Heart left ventricle (tissue), 16 donors: Measurements from ENCODE around the gene CLDN18. TPM values are rescaled to one million over a fixed set of nuclear protein-coding genes. Genes with fewer than 3 reads are reported as not detected.

Experiments used
- ATAC-seq, 4 donors: fragments of 200-7000 bp; cut with Tn5 transposase; one replicate each; pipeline ENCODE4 v1.9.1; 2020 to 2022; ENCODE audit warnings: moderate library complexity in 4 of 4, mild to moderate bottlenecking in 3 of 4, moderate number of reproducible peaks in 1 of 4
- DNase-seq, 5 donors: peaks; one replicate each; pipeline ENCODE4 v3.0.0-alpha.2; 2020
- H3K27ac ChIP-seq, 12 donors: fragments of 200-600 bp; sonication (generic) in 4 of 12; one replicate each; pipeline versions ENCODE4 v1.5.0 to v1.8.0; 2016 to 2022; ENCODE audit warnings: mild to moderate bottlenecking in 2 of 12
- H3K27me3 ChIP-seq, 9 donors: fragments of 200-600 bp; sonication (generic) in 2 of 9; one replicate each; pipeline versions ENCODE4 v1.5.1 to v1.8.0; 2016 to 2022; ENCODE audit warnings: mild to moderate bottlenecking in 3 of 9
- H3K36me3 ChIP-seq, 9 donors: fragments of 200-600 bp; sonication (generic) in 2 of 9; one replicate each; pipeline versions ENCODE4 v1.5.0 to v1.8.0; 2018 to 2022; ENCODE audit warnings: mild to moderate bottlenecking in 2 of 9
- H3K4me1 ChIP-seq, 12 donors: fragments of 200-600 bp; sonication (generic) in 4 of 12; one replicate each; pipeline versions ENCODE4 v1.5.0 to v1.8.0; 2016 to 2022; ENCODE audit warnings: mild to moderate bottlenecking in 3 of 12
- H3K4me3 ChIP-seq, 12 donors: fragments of 200-600 bp; sonication (generic) in 4 of 12; one replicate each; pipeline versions ENCODE4 v1.5.0 to v1.8.0; 2017 to 2022; ENCODE audit warnings: mild to moderate bottlenecking in 9 of 12, moderate library complexity in 4 of 12
- H3K9me3 ChIP-seq, 12 donors: fragments of 200-600 bp; sonication (generic) in 4 of 12; one replicate each; pipeline versions ENCODE4 v1.5.0 to v1.8.0; 2016 to 2022; ENCODE audit warnings: mild to moderate bottlenecking in 1 of 12
- POLR2A ChIP-seq, 2 donors: fragments of 450-650 bp; IDR thresholded peaks; one replicate each; pipeline ENCODE4 v1.6.1; 2017; ENCODE audit warnings: antibody characterized with exemption in 2 of 2, mild to moderate bottlenecking in 2 of 2, moderate library complexity in 2 of 2
- WGBS, 4 donors: extraction: QIAGEN DNeasy Blood & Tissue Kit in 2 of 4; methylation state at CpG; one replicate each; pipeline versions ENCODE4 v1.1.5 to v1.1.7; 2013 to 2018; 5-methylcytosine and 5-hydroxymethylcytosine counted together
- intact Hi-C, 10 donors: fragments of 100-400 bp; cut with DNase I; formaldehyde crosslinking; loops; one replicate each; pipeline versions ENCODE4 v1.11.1 to v1.14.2; 2022
- polyA plus RNA-seq, 2 donors: library from polyadenylated mRNA; stranded (reverse); fragments of 200-250 nt; gene quantifications; one replicate each; pipeline ENCODE4 v1.2.3, GENCODE V29; 2013
- total RNA-seq, 9 donors: library from RNA; depleted of rRNA in 2 of 9; stranded (reverse); fragments of >200 nt in 2 of 9; fragmentation: NEBNext Ultra II Directional in 3 of 9; extraction: Animal tissue kit (Norgen Biotek cat#: 25700) in 3 of 9; gene quantifications; one replicate each; pipeline versions ENCODE4 v1.1.0 to v1.2.4, GENCODE V29; 2016 to 2023
- TF ChIP-seq, protein P1 (sequence below), 12 donors: fragments of 200-600 bp; sonication (generic) in 4 of 12; IDR thresholded peaks; one replicate each; pipeline versions ENCODE4 v1.5.0 to v1.8.0; 2018 to 2022; ENCODE audit warnings: antibody characterized with exemption in 12 of 12, mild to moderate bottlenecking in 5 of 12
- donor health status: ischemic (EF 13 %, LVEDD 7.1; RV severe dilation, severe dysfunction).
- donor health status: healthy with polysubstance abuse.
- donor health status: DM: no; HTN: yes; CAD: no.
- donor health status: DM: no; HTN: no; CAD: no.
- donor health status: ischemic (EF 25% LVEDD 6.9; RV normal size, moderate dysfunction).
- donor health status: ischemic (EF 25% LVEDD 5.7; RV mildly dilated, moderate dysfunction).
- donor health status: healthy.
- donor health status: DM: yes; HTN: yes; CAD: no.
- donor health status: ischemic (EF 35%, LVEDD 5.7; RV mildly dilated, moderate dysfunction).
- donor health status: nonischemic (EF 11% LVEDD 7.7; RV severe dilation, severe dysfunction).
- donor health status: DM: yes; HTN: yes; CAD: no.
- donor health status: PGD.
- donor health status: ischemic (EF 29% LVEDD 5.4; RV normal size, mild dysfunction).
- donor health status: nonischemic (EF 23%, LVEDD 6.1; RV moderate dilation, normal function).

Gene CLDN18
- total and polyA plus RNA-seq, 11 donors: 0.01 TPM; not detected in 10

DNA sequence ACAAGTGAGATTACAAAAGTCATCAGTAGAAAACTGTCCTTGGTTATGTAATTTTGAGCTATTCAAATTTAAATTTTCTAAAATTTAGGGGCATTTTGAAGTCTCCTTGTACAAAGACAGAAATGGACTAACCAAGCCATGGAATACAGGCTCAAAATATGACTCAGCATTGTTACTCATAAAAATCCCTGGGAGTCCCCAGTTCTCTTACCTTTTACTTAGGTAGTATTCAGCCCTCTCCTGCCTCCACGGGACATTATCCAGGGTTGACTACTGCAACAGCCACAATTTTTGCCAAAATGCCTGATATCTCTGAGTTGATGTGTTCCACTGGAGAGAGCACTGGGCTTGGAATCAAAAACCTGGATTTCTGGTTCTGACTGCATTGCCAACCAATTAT, 25.0 kb downstream of the CLDN18 start:
- Histone ChIP-seq H3K4me1 (no peaks in the 10 kb centered on the region), H3K27me3 (no peaks in the 10 kb centered on the region), H3K9me3 (no peaks in the 10 kb centered on the region), H3K36me3 (peaks cover 0 to 4% (median 0%) of the 10 kb centered on the region in 9 donors), H3K4me3 (no peak overlapping the region), H3K27ac (no peak overlapping the region)
- intact Hi-C loops: no loop called here
- 85 to 97% (median 87%) methylated on average over 1 of the region's 1 CpG for WGBS, 4 donors
- ATAC-seq (no peak), DNase-seq (no peak)
- TF ChIP-seq POLR2A (IDR thresholded peaks at IDR 0.05): no peak
- TF ChIP-seq, protein P1, sequence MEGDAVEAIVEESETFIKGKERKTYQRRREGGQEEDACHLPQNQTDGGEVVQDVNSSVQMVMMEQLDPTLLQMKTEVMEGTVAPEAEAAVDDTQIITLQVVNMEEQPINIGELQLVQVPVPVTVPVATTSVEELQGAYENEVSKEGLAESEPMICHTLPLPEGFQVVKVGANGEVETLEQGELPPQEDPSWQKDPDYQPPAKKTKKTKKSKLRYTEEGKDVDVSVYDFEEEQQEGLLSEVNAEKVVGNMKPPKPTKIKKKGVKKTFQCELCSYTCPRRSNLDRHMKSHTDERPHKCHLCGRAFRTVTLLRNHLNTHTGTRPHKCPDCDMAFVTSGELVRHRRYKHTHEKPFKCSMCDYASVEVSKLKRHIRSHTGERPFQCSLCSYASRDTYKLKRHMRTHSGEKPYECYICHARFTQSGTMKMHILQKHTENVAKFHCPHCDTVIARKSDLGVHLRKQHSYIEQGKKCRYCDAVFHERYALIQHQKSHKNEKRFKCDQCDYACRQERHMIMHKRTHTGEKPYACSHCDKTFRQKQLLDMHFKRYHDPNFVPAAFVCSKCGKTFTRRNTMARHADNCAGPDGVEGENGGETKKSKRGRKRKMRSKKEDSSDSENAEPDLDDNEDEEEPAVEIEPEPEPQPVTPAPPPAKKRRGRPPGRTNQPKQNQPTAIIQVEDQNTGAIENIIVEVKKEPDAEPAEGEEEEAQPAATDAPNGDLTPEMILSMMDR (IDR thresholded peaks at IDR 0.05): no peak

DNA sequence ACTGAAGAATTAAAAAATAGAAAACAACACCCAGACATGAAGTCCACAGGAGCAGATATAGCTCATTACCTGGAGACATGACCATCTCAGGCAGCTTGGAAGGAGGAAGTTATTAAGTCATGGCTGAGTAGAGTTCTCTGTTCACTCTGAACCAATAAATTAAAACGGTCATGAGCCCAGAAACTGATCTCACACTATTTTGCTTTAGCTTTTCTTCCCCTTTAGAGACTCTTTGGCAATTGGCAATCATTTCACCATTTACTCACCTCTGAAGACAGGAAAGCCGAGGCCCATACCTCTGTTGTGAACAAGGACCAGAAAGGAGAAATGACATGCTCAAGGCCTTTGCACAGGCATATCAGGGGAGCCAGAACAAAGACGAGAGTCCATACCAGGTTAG, 26.6 kb downstream of the CLDN18 start:
- whole genome bisulfite sequencing, 4 donors: 78 to 94% (median 87%) methylated on average over 3 of the region's 3 CpGs
- no peak for ATAC-seq
- TF ChIP-seq, protein P1 (IDR thresholded peaks at IDR 0.05): no peak
- TF ChIP-seq POLR2A (IDR thresholded peaks at IDR 0.05): no peak
- Histone ChIP-seq H3K4me3 (no peak overlapping the region), H3K27me3 (no peaks in the 10 kb centered on the region), H3K36me3 (no peaks in the 10 kb centered on the region), H3K27ac (no peak overlapping the region), H3K4me1 (no peaks in the 10 kb centered on the region), H3K9me3 (no peaks in the 10 kb centered on the region)
- DNase-seq: no peak
- intact Hi-C loops: no loop called here

DNA sequence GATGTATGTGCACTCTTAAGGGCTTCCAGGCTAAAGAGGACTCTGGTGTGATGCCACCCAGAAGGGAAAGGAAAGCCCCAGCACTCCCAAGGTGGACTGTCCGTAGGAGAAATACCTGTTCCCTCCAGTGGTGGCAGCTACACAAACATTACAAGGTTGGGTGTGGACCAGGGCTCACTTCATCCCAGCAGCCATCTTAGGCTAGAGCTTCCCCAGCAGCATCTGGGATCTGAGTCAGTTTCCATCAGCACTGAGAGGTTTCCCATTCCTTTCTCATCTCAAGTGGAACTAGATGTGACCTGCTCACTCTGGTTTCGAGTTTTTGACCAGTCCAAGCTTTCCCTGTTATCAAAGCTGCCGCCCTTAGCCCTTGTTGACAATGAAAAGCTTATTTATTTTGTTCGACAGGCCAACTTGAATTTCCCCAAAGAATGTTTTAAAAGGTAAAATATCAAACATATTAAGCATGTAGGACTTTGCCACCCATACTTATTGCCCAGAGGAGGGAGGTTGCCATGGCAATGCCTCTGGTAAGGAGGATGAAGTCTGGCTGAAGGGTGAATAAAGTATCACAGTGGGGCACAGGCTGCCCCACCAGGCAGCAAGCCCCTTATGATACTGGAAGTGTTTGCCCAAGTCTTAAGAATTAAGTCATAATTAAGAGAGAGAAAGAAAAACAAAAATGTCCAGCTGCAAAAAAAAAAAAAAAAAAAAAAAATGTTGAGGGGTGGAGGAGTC, 28.9 kb downstream of the CLDN18 start:
- ATAC-seq: no peak
- intact Hi-C loops: no loop called here
- no peaks in the 10 kb centered on the region for H3K27me3 ChIP-seq
- H3K36me3 ChIP-seq: no peaks in the 10 kb centered on the region
- H3K4me1 ChIP-seq: peaks cover 0 to 2% (median 0%) of the 10 kb centered on the region in 12 donors
- WGBS, 4 donors: 83 to 100% (median 95%) methylated on average over 4 of the region's 4 CpGs
- no peaks in the 10 kb centered on the region for H3K9me3 ChIP-seq
- H3K27ac ChIP-seq: no peak overlapping the region
- no peak for DNase-seq
- no peak overlapping the region for H3K4me3 ChIP-seq
- TF ChIP-seq, protein P1 (IDR thresholded peaks at IDR 0.05): no peak

DNA sequence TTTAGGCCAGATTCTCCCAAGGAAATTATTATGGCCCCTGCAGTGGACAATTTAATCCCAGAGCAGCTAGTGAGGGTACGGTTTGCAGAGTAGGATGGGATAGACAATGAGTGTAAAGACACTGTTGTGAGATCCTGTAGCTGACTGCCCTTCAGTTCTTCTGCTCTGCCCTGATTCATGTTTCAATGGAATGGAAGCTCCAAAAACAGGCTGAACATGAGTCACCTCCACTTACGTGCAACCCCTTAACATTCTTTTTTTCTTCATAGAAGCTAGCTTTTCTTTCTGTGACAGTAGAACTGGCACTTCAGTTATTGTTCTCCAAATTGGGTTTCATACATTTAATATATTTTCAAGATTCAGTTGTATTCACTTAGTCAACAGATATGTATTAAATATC, 32.1 kb downstream of the CLDN18 start:
- TF ChIP-seq, protein P1 (IDR thresholded peaks at IDR 0.05): no peak
- no peak for TF ChIP-seq POLR2A (IDR thresholded peaks at IDR 0.05)
- 87 to 94% (median 91%) methylated on average over 2 of the region's 2 CpGs for WGBS, 4 donors
- peaks cover 0 to 12% (median 0%) of the 10 kb centered on the region in 12 donors for H3K4me1 ChIP-seq
- no peak for ATAC-seq
- H3K4me3 ChIP-seq: no peak overlapping the region
- DNase-seq: no peak
- intact Hi-C loops: no loop called here
- no peaks in the 10 kb centered on the region for H3K9me3 ChIP-seq
- no peaks in the 10 kb centered on the region for H3K36me3 ChIP-seq
- H3K27me3 ChIP-seq: no peaks in the 10 kb centered on the region
- no peak overlapping the region for H3K27ac ChIP-seq
